Sigmoid colon (tissue), 3 donors: ENCODE data around the gene ACTG1.

ENCODE experiments used
- CTCF ChIP-seq, 4 experiments: fragments of 450-650 bp in 3 of 4; fragments of 200-600 bp in 1 of 4; IDR thresholded peaks; one replicate each; pipeline ENCODE4 v1.5.1; 2016 to 2019; ENCODE audit warnings: antibody characterized with exemption in 4 of 4, mild to moderate bottlenecking in 3 of 4, moderate library complexity in 2 of 4
- POLR2A ChIP-seq, 2 donors: fragments of 450-650 bp; IDR thresholded peaks; one replicate each; pipeline ENCODE4 v1.6.1; 2016; ENCODE audit warnings: antibody characterized with exemption in 2 of 2, mild to moderate bottlenecking in 2 of 2, moderate library complexity in 2 of 2

- no peak for TF ChIP-seq CTCF (IDR thresholded peaks at IDR 0.05)
- TF ChIP-seq POLR2A (IDR thresholded peaks at IDR 0.05), result no peak
These were observed 45.8 kb downstream of the ACTG1 start for GRCh38 chr17:81466564-81467472.
